Measurements from ENCODE around the gene H2AZ2. TPM values are rescaled to one million over a fixed set of nuclear protein-coding genes. Genes with fewer than 3 reads are reported as not detected.

Gene H2AZ2
- total RNA-seq, 4 donors from 2014 or later = 55.1 to 85.2 (median 75.7) TPM

DNA sequence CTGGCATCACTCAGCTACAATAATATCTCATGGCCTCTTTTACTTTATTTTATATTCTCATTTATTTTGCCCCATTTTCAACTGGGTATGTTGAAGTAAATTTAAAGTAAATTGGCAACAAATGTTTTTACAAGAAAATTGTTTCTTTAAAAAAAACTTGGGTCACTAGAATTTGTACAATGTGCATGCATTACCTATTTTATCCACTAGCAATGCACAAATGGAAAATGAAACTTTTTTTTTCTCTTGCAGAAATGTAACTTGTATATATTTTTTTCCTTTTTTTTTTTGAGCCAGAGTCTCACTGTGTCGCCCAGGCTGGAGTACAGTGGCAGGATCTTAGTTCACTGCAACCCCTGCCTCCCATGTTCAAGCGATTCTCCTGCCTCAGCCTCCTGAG lies 10.3 kb upstream of the H2AZ2 start:
- no peaks in the 10 kb centered on the region for H3K36me3 ChIP-seq
- no peak for TF ChIP-seq POLR2A (IDR thresholded peaks at IDR 0.05)
- no peaks in the 10 kb centered on the region for H3K9me3 ChIP-seq
- no peak for DNase-seq (ENCODE audit: low spot score in 2 of 2)
- 88% methylated on average over 2 of the region's 2 CpGs for WGBS
- no peaks in the 10 kb centered on the region for H3K27me3 ChIP-seq
- H3K4me3 ChIP-seq = no peak overlapping the region
- peaks cover 5% of the 10 kb centered on the region for H3K4me1 ChIP-seq
- H3K27ac ChIP-seq = no peak overlapping the region

DNA sequence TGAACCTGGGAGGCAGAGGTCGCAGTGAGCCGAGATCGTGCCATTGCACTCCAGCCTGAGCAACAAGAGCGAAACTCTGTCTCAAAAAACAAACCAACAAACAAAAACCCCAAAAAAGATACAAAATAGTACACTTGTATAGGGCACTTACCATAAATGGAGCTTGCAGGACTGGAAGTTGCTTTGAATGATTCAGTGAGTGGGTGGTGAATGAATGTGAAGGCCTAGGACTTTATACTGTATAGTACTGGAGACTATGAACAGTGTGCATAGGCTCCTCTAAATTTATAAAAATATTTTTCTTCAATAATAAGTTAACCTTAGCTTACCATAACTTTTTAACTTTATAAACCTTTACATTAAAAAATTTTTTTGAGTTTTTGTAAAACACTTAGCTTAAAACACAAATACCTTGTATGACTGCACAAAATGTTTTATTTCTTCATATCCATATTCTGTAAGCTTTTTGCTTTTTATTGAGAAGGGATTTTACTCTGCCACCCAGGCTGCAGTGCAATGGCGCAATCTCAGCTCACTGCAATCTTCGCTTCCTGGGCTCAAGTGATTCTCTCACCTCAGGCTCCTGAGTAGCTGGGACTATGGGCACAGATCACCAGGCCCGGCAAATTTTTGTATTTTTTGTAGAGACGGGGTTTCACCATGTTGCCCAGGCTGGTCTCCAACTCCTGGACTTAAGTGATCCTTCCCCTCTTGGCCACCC lies 6.9 kb upstream of the H2AZ2 start:
- H3K4me1 ChIP-seq = peaks cover 5% of the 10 kb centered on the region
- H3K9me3 ChIP-seq = no peaks in the 10 kb centered on the region
- H3K4me3 ChIP-seq = no peak overlapping the region
- no peaks in the 10 kb centered on the region for H3K36me3 ChIP-seq
- no peaks in the 10 kb centered on the region for H3K27me3 ChIP-seq
- no peak overlapping the region for H3K27ac ChIP-seq
- 90% methylated on average over 8 of the region's 8 CpGs for WGBS
- TF ChIP-seq POLR2AphosphoS5 (IDR thresholded peaks at IDR 0.05) (no peak), EP300 (IDR thresholded peaks at IDR 0.05) (no peak), POLR2A (IDR thresholded peaks at IDR 0.05) (no peak)
- TF ChIP-seq, protein P1, sequence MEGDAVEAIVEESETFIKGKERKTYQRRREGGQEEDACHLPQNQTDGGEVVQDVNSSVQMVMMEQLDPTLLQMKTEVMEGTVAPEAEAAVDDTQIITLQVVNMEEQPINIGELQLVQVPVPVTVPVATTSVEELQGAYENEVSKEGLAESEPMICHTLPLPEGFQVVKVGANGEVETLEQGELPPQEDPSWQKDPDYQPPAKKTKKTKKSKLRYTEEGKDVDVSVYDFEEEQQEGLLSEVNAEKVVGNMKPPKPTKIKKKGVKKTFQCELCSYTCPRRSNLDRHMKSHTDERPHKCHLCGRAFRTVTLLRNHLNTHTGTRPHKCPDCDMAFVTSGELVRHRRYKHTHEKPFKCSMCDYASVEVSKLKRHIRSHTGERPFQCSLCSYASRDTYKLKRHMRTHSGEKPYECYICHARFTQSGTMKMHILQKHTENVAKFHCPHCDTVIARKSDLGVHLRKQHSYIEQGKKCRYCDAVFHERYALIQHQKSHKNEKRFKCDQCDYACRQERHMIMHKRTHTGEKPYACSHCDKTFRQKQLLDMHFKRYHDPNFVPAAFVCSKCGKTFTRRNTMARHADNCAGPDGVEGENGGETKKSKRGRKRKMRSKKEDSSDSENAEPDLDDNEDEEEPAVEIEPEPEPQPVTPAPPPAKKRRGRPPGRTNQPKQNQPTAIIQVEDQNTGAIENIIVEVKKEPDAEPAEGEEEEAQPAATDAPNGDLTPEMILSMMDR (IDR thresholded peaks at IDR 0.05) = no peak
- no peak for DNase-seq (ENCODE audit: low spot score in 2 of 2)

DNA sequence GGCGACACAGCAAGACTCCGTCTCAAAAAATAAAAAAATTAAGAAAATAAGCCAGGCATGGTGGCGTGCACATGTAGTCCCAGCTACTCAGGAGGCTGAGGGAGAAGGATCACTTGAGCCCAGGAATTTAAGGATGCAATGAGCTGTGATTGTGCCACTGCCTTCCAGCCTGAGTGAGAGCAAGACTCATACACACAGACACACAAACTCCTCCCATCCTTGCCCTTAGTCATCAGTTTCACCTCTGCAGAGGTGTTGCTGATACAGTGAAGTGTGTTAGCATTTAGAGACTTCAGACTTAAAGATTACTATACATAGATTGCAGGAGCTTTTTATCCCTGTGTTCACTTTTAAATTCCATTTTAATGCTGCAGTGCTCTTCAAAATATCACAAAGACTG lies 5.5 kb upstream of the H2AZ2 start:
- Histone ChIP-seq H3K4me1 (peaks cover 12% of the 10 kb centered on the region), H3K27ac (no peak overlapping the region), H3K36me3 (no peaks in the 10 kb centered on the region), H3K4me3 (no peak overlapping the region), H3K27me3 (no peaks in the 10 kb centered on the region), H3K9me3 (no peaks in the 10 kb centered on the region)
- no peak for DNase-seq (ENCODE audit: low spot score in 2 of 2)
- TF ChIP-seq POLR2A (IDR thresholded peaks at IDR 0.05) (no peak), EP300 (IDR thresholded peaks at IDR 0.05) (no peak), POLR2AphosphoS5 (IDR thresholded peaks at IDR 0.05) (no peak)
- TF ChIP-seq, protein P1 (IDR thresholded peaks at IDR 0.05) = no peak
- WGBS = 96% methylated on average over 3 of the region's 3 CpGs

DNA sequence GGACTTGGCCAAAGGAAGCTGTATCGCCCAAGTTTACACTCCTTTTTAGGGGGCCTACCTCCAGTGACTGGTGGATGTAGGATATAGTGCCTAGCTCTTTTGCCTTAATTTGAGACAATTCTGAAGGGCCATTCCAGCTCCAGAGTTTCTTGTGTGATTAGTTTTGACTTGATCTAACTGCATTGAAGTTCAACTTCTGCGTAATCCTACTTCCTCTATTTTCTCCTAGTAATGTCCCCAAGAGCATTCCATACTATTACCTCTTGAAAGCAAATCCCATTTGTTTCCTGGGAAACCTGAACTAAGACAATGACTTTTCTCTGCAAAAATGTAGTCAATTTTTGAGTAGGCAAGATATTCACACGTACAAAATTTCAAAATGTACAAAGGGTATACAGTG lies 4.7 kb upstream of the H2AZ2 start:
- TF ChIP-seq, protein P1 (IDR thresholded peaks at IDR 0.05) = no peak
- TF ChIP-seq POLR2A (IDR thresholded peaks at IDR 0.05) = no peak
- TF ChIP-seq POLR2AphosphoS5 (IDR thresholded peaks at IDR 0.05) = no peak
- TF ChIP-seq EP300 (IDR thresholded peaks at IDR 0.05) = no peak
- 87% methylated on average over 3 of the region's 3 CpGs for WGBS
- DNase-seq (ENCODE audit: low spot score in 2 of 2) = no peak

DNA sequence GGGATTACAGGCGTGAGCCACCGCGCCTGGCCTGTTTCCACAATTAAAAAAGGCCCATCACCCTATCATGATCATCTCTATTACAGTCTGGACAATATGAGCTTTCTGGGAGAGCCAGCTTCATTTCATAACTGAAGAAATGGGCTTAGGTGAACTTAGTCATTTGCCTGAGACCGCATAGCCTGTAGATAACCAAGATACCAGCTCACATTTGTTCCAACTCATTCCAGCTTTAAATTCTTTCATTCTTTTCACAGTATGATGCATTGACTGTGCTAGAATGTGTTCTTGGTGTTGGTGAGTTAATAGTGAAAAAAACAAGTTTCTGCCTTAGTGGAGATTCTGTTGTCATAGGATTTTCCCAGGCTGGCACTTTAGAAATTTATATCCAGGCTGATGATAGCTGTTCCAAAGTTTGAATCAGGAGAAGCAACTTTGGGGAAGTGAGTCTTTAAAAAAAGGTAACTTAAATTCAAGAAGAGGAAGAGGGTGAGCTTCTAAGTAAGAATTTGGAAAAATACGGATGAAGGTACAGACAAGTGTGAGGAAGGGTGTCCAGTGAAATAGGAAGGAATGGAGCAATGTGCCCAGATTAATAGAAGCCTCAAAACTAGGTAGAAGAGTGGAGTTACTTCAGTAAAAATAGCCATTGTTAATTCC lies 2.1 kb upstream of the H2AZ2 start:
- 90% methylated on average over 5 of the region's 5 CpGs for WGBS
- no peaks in the 10 kb centered on the region for H3K9me3 ChIP-seq
- H3K27ac ChIP-seq = no peak overlapping the region
- peaks cover 25% of the 10 kb centered on the region for H3K4me1 ChIP-seq
- H3K27me3 ChIP-seq = no peaks in the 10 kb centered on the region
- no peak overlapping the region for H3K4me3 ChIP-seq
- no peak for TF ChIP-seq POLR2AphosphoS5 (IDR thresholded peaks at IDR 0.05)
- no peak for TF ChIP-seq POLR2A (IDR thresholded peaks at IDR 0.05)
- TF ChIP-seq EP300 (IDR thresholded peaks at IDR 0.05) = no peak
- TF ChIP-seq, protein P1 (IDR thresholded peaks at IDR 0.05) = no peak
- no peak for DNase-seq (ENCODE audit: low spot score in 2 of 2)
- no peaks in the 10 kb centered on the region for H3K36me3 ChIP-seq

More for the DNA sequence above, 4.7 kb upstream of the H2AZ2 start:
- H3K27ac ChIP-seq = no peak overlapping the region
- H3K4me3 ChIP-seq = no peak overlapping the region
- H3K36me3 ChIP-seq = no peaks in the 10 kb centered on the region
- no peaks in the 10 kb centered on the region for H3K9me3 ChIP-seq
- H3K27me3 ChIP-seq = no peaks in the 10 kb centered on the region
- H3K4me1 ChIP-seq = peaks cover 12% of the 10 kb centered on the region

All from suprapubic skin (tissue), 4 donors.